DOHH2 (cell line): Measurements from ENCODE around the gene SEM1.

Experiments
- EZH2phosphoT487 ChIP-seq: fragments of 200-600 bp; sonication (generic); IDR thresholded peaks from 2 replicates; pipeline ENCODE4 v1.6.1; 2017; ENCODE audit warnings: borderline replicate concordance, mild to moderate bottlenecking, antibody characterized with exemption, low read length, moderate library complexity, mixed read lengths
- TF ChIP-seq, protein P1 (sequence below): fragments of 200-600 bp; sonication (generic); IDR thresholded peaks from one replicate; pipeline ENCODE4 v1.5.1; 2014; ENCODE audit warnings: antibody characterized with exemption, mild to moderate bottlenecking, low read depth, low read length; ENCODE audit not compliant: poor library complexity, severe bottlenecking

DNA sequence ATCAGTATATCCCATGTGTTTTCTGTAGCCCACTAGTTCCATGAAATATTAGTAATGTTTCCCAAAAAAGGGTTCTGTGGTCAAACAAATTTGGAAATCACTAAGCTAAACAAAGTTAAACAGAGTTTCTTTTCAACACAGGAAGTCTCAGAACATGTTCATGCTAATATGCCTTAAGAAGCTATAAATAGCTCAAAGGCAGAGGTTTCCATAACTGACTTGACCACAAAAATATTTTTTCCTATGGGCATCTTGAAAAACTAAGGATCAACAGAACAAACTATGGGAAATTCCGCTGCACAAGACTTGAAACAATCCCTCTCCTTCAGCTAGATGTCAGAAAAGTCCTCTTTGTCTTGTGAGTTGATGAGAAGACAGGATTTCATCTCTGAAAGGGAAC lies 59.7 kb downstream of the SEM1 start:
- TF ChIP-seq, protein P1, sequence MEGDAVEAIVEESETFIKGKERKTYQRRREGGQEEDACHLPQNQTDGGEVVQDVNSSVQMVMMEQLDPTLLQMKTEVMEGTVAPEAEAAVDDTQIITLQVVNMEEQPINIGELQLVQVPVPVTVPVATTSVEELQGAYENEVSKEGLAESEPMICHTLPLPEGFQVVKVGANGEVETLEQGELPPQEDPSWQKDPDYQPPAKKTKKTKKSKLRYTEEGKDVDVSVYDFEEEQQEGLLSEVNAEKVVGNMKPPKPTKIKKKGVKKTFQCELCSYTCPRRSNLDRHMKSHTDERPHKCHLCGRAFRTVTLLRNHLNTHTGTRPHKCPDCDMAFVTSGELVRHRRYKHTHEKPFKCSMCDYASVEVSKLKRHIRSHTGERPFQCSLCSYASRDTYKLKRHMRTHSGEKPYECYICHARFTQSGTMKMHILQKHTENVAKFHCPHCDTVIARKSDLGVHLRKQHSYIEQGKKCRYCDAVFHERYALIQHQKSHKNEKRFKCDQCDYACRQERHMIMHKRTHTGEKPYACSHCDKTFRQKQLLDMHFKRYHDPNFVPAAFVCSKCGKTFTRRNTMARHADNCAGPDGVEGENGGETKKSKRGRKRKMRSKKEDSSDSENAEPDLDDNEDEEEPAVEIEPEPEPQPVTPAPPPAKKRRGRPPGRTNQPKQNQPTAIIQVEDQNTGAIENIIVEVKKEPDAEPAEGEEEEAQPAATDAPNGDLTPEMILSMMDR = no peak
- no peak for TF ChIP-seq EZH2phosphoT487
